GM12892 (cell line): ENCODE results near the gene DEFB131B.

Source experiments
- POLR2A ChIP-seq: IDR thresholded peaks from 2 replicates; pipeline ENCODE4 v1.6.1; 2011; ENCODE audit warnings: low read depth, low read length, control low read depth
- POLR2AphosphoS5 ChIP-seq: IDR thresholded peaks from 2 replicates; pipeline ENCODE4 v1.6.1; 2011; ENCODE audit warnings: low read depth, low read length, control low read depth
- TAF1 ChIP-seq: IDR thresholded peaks from 2 replicates; pipeline ENCODE4 v1.6.1; 2011; ENCODE audit warnings: low read depth, mild to moderate bottlenecking, control low read depth, low read length, borderline replicate concordance

DNA sequence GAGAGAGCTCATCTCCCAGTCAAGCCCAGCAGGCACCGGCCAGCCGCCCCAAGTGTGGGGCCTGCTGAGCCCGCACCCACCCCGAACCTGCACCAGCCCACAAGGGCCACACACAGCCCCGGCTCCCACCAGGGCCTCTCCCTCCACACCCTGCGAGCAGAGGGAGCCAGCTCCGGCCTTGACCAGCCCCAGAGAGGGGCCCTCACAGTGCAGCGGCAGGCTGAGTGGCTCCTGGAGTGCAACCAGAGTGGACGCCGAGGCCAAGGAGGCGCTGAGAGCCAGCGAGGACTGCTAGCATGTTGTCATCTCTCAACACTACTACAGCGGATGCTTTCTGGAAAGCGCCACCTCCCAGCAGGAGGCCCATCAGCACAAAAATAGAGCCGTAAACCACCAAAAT is 34.4 kb upstream of the DEFB131B start:
- TF ChIP-seq POLR2AphosphoS5 (no peak), POLR2A (no peak), TAF1 (no peak)
